ENCODE measurements around the gene MARCHF10. TPM values are rescaled to one million over a fixed set of nuclear protein-coding genes. Genes with fewer than 3 reads are reported as not detected.

Gene MARCHF10
- total RNA-seq, 1 experiment from 2014 or later, result 0.39 TPM

- no peak for ATAC-seq
- intact Hi-C loops (cut with micrococcal nuclease; ENCODE audit: unreplicated experiment), result no loop called here
These were observed 73.0 kb downstream of the MARCHF10 start for GRCh38 chr17:62735044-62735651.

GRCh38 chr17:62732125-62732524 lies 76.0 kb downstream of the MARCHF10 start:
- no peak for DNase-seq (ENCODE audit: low read depth, low spot score)
- intact Hi-C loops (cut with micrococcal nuclease; ENCODE audit: unreplicated experiment) (no loop called here), in situ Hi-C loops (cut with HindIII; ENCODE audit: low pct_unique_long_range_greater_than_20kb, low sequenced_read_pairs) (no loop called here)
- H3K4me3 ChIP-seq (ENCODE audit: low read depth in 2 of 2, low read length in 2 of 2), result no peak overlapping the region
- no peaks in the 10 kb centered on the region for H3K9me3 ChIP-seq (ENCODE audit: control insufficient read depth, insufficient read depth, low read depth, low read length)
- H3K27ac ChIP-seq (ENCODE audit: low read length), result no peak overlapping the region
- POLR2A ChIA-PET, result no interaction called here
- no peaks in the 10 kb centered on the region for H3K36me3 ChIP-seq (ENCODE audit: control insufficient read depth, insufficient read depth, low read length)
- CTCF ChIA-PET, result no interaction called here
- BruUV-seq (replicated peaks), result no TSS peak
- H3K27me3 ChIP-seq (ENCODE audit: control insufficient read depth, insufficient read depth, low read length), result no peaks in the 10 kb centered on the region
- no peak for TF ChIP-seq SIN3A (IDR thresholded peaks at IDR 0.05; ENCODE audit: borderline replicate concordance, insufficient read depth, low read depth, low read length)
- TF ChIP-seq POLR2AphosphoS5 (IDR thresholded peaks at IDR 0.05; ENCODE audit: low read depth, low read length), result no peak
- TF ChIP-seq REST (IDR thresholded peaks at IDR 0.05; ENCODE audit: insufficient read depth in 1 of 2, low read depth in 2 of 2, low read length in 1 of 2), result no peak
- no peak for TF ChIP-seq CTCF (IDR thresholded peaks at IDR 0.05)
- no peak for TF ChIP-seq TCF7L2 (IDR thresholded peaks at IDR 0.05; ENCODE audit: low read depth, low read length)
- no peak for ATAC-seq
- no peaks in the 10 kb centered on the region for H3K4me1 ChIP-seq (ENCODE audit: control insufficient read depth, insufficient read depth, low read length)

More at GRCh38 chr17:62735044-62735651, 73.0 kb downstream of the MARCHF10 start:
- H3K9me3 ChIP-seq (ENCODE audit: control insufficient read depth, insufficient read depth, low read depth, low read length), result no peaks in the 10 kb centered on the region
- DNase-seq (ENCODE audit: low read depth, low spot score), result no peak
- BruUV-seq (replicated peaks), result no TSS peak
- TF ChIP-seq TCF7L2 (IDR thresholded peaks at IDR 0.05; ENCODE audit: low read depth, low read length) (no peak), SIN3A (IDR thresholded peaks at IDR 0.05; ENCODE audit: borderline replicate concordance, insufficient read depth, low read depth, low read length) (no peak), POLR2AphosphoS5 (IDR thresholded peaks at IDR 0.05; ENCODE audit: low read depth, low read length) (no peak), CTCF (IDR thresholded peaks at IDR 0.05) (no peak), REST (IDR thresholded peaks at IDR 0.05; ENCODE audit: insufficient read depth in 1 of 2, low read depth in 2 of 2, low read length in 1 of 2) (no peak)
- ChIA-PET POLR2A (interaction anchor here (0.5 kb wide), 1 partner anchor 32 kb away, joined by 4 read pairs; no protein-coding TSS in a partner anchor), CTCF (no interaction called here)
- no peaks in the 10 kb centered on the region for H3K36me3 ChIP-seq (ENCODE audit: control insufficient read depth, insufficient read depth, low read length)
- H3K27ac ChIP-seq (ENCODE audit: low read length), result no peak overlapping the region
- H3K27me3 ChIP-seq (ENCODE audit: control insufficient read depth, insufficient read depth, low read length), result no peaks in the 10 kb centered on the region
- no peaks in the 10 kb centered on the region for H3K4me1 ChIP-seq (ENCODE audit: control insufficient read depth, insufficient read depth, low read length)
- H3K4me3 ChIP-seq (ENCODE audit: low read depth in 2 of 2, low read length in 2 of 2), result no peak overlapping the region
- in situ Hi-C loops (cut with HindIII; ENCODE audit: low pct_unique_long_range_greater_than_20kb, low sequenced_read_pairs), result no loop called here

All from Panc1 (cell line).